OCI-LY3 (cell line): ENCODE results near the gene SCLY.

Experiments
- H2AFZ ChIP-seq: fragments of 200-600, 300-600 bp; shearing (Covaris generic); 2 replicates; pipeline ENCODE4 v1.6.0; 2014; ENCODE audit warnings: antibody characterized with exemption, low read depth, low read length
- H3K27ac ChIP-seq: fragments of 200-600, 300-600 bp; sonication (generic); 2 replicates; pipeline ENCODE4 v1.5.1; 2014; ENCODE audit warnings: mild to moderate bottlenecking, low read length, moderate library complexity, mixed read lengths
- H3K27me3 ChIP-seq: fragments of 200-600, 300-600 bp; sonication (generic); 2 replicates; pipeline ENCODE4 v1.6.1; 2014; ENCODE audit warnings: low read depth, low read length, mixed read lengths
- H3K36me3 ChIP-seq: fragments of 200-600, 300-600 bp; sonication (generic); replicated peaks from 2 replicates; pipeline ENCODE3; 2014; ENCODE audit warnings: low read depth, low read length, mixed read lengths
- H3K4me1 ChIP-seq: fragments of 300-600, 200-600 bp; sonication (generic); 2 replicates; pipeline ENCODE4 v1.6.1; 2014; ENCODE audit warnings: low read length, mixed read lengths
- H3K4me2 ChIP-seq: fragments of 200-600, 300-600 bp; sonication (generic); 2 replicates; pipeline ENCODE4 v1.6.1; 2014; ENCODE audit warnings: low read length, mixed read lengths
- H3K4me3 ChIP-seq: fragments of 300-600, 200-600 bp; sonication (generic); 2 replicates; pipeline ENCODE4 v1.5.1; 2014; ENCODE audit warnings: antibody characterized with exemption, mild to moderate bottlenecking, low read length, moderate library complexity
- H3K79me2 ChIP-seq: fragments of 300-600, 200-600 bp; shearing (Covaris generic); 2 replicates; pipeline ENCODE4 v1.6.1; 2014; ENCODE audit warnings: mild to moderate bottlenecking, low read length, mixed read lengths
- H3K9ac ChIP-seq: fragments of 300-600, 200-600 bp; shearing (Covaris generic); 2 replicates; pipeline ENCODE4 v1.6.0; 2014; ENCODE audit warnings: mild to moderate bottlenecking, low read length, moderate library complexity
- H3K9me3 ChIP-seq: fragments of 200-600, 300-600 bp; shearing (Covaris generic); 2 replicates; pipeline ENCODE4 v1.6.1; 2014; ENCODE audit warnings: low read length, mixed read lengths; ENCODE audit not compliant: insufficient read depth
- H4K20me1 ChIP-seq: fragments of 200-600, 300-600 bp; sonication (generic); 2 replicates; pipeline ENCODE4 v1.6.1; 2016; ENCODE audit warnings: low read length, mixed read lengths; ENCODE audit not compliant: insufficient read depth
- CTCF ChIP-seq: fragments of 200-600, 300-600 bp; sonication (generic); IDR thresholded peaks from 2 replicates; pipeline ENCODE4 v1.5.1; 2014; ENCODE audit warnings: antibody characterized with exemption, low read length, low read depth
- EZH2phosphoT487 ChIP-seq: fragments of 200-600 bp; shearing (Covaris generic); IDR thresholded peaks from 2 replicates; pipeline ENCODE4 v1.6.1; 2018; ENCODE audit warnings: antibody characterized with exemption, mixed run types, low read depth

Gene SCLY

GRCh38 chr2:238120463-238121298, 59.9 kb downstream of the SCLY start:
- Histone ChIP-seq H4K20me1 (no peaks in the 10 kb centered on the region), H3K27ac (no peak overlapping the region), H3K9ac (no peak overlapping the region), H3K36me3 (no peaks in the 10 kb centered on the region), H2AFZ (no peak overlapping the region), H3K4me2 (peak overlapping the region; percentile 77; the same call in 1 of the 2 replicates), H3K79me2 (no peaks in the 10 kb centered on the region), H3K4me3 (no peak overlapping the region), H3K9me3 (no peaks in the 10 kb centered on the region), H3K27me3 (no peaks in the 10 kb centered on the region), H3K4me1 (peaks cover 12% of the 10 kb centered on the region)
- TF ChIP-seq CTCF (no peak), EZH2phosphoT487 (no peak)

- no peak overlapping the region for H2AFZ ChIP-seq
- no peaks in the 10 kb centered on the region for H3K79me2 ChIP-seq
- no peak overlapping the region for H3K9ac ChIP-seq
- 0 out of 2 replicates have a peak, but pooled peaks cover 4% of the 10 kb centered on the region for H3K9me3 ChIP-seq
- no peak overlapping the region for H3K4me3 ChIP-seq
- peaks cover 12% of the 10 kb centered on the region for H3K4me1 ChIP-seq
- TF ChIP-seq EZH2phosphoT487 (no peak), CTCF (no peak)
- H3K27me3 ChIP-seq: no peaks in the 10 kb centered on the region
- H3K36me3 ChIP-seq: no peaks in the 10 kb centered on the region
- no peak overlapping the region for H3K4me2 ChIP-seq
- H4K20me1 ChIP-seq: no peaks in the 10 kb centered on the region
- no peak overlapping the region for H3K27ac ChIP-seq
Measured at GRCh38 chr2:238121511-238122286, 60.9 kb downstream of the SCLY start.

- H3K4me1 ChIP-seq: peaks cover 12% of the 10 kb centered on the region
- H3K27ac ChIP-seq: no peak overlapping the region
- no peak overlapping the region for H3K9ac ChIP-seq
- 0 out of 2 replicates have a peak, but pooled peaks cover 4% of the 10 kb centered on the region for H3K9me3 ChIP-seq
- H3K36me3 ChIP-seq: no peaks in the 10 kb centered on the region
- H4K20me1 ChIP-seq: no peaks in the 10 kb centered on the region
- H2AFZ ChIP-seq: no peak overlapping the region
- no peak overlapping the region for H3K4me3 ChIP-seq
- no peak overlapping the region for H3K4me2 ChIP-seq
- no peaks in the 10 kb centered on the region for H3K27me3 ChIP-seq
- TF ChIP-seq EZH2phosphoT487: no peak
- TF ChIP-seq CTCF: no peak
- H3K79me2 ChIP-seq: no peaks in the 10 kb centered on the region
Measured at GRCh38 chr2:238122287-238123217, 61.8 kb downstream of the SCLY start.
